ENCODE measurements around the gene TEC.

- no peak for TF ChIP-seq CTCF (conservative IDR thresholded peaks at IDR 0.05; ENCODE audit: low read length)
- TF ChIP-seq EZH2phosphoT487 (IDR thresholded peaks at IDR 0.05; ENCODE audit: borderline replicate concordance, low read depth, low read length), result no peak
Measured at GRCh38 chr4:48250980-48251379, 18.7 kb downstream of the TEC start.
